ENCODE data around the gene CD63. TPM values are rescaled to one million over a fixed set of nuclear protein-coding genes. Genes with fewer than 3 reads are reported as not detected.

Gene CD63
- total RNA-seq, 1 experiment from 2014 or later = 409 TPM

GRCh38 chr12:55743406-55744339 lies 14.9 kb upstream of the CD63 start:
- TF ChIP-seq AR (CRISPR knock-in tag; IDR thresholded peaks at IDR 0.05) (no peak), USF1 (CRISPR knock-in tag; IDR thresholded peaks at IDR 0.05) (peak; percentile 23; the same call in 1 of the 2 replicates), EMX1 (CRISPR knock-in tag; IDR thresholded peaks at IDR 0.05) (no peak), NFE2L1 (CRISPR knock-in tag; IDR thresholded peaks at IDR 0.05) (no peak), TEAD1 (CRISPR knock-in tag; IDR thresholded peaks at IDR 0.05) (0 out of 2 replicates have a peak, but pooled peaks have one; percentile 28), TCF7 (CRISPR knock-in tag; IDR thresholded peaks at IDR 0.05; ENCODE audit: low read depth) (no peak), ZNF263 (CRISPR knock-in tag; IDR thresholded peaks at IDR 0.05; ENCODE audit: low read depth) (0 out of 2 replicates have a peak, but pooled peaks have one; percentile 38), KAT7 (CRISPR knock-in tag; IDR thresholded peaks at IDR 0.05; ENCODE audit: borderline replicate concordance) (peak; percentile 40; the same call in 1 of the 2 replicates), SMAD3 (CRISPR knock-in tag; IDR thresholded peaks at IDR 0.05; ENCODE audit: borderline replicate concordance) (no peak), ELF4 (CRISPR knock-in tag; IDR thresholded peaks at IDR 0.05; ENCODE audit: low read depth) (no peak), GABPB1 (CRISPR knock-in tag; IDR thresholded peaks at IDR 0.05) (no peak), ZMAT4 (CRISPR knock-in tag; IDR thresholded peaks at IDR 0.05) (no peak), GTF2I (CRISPR knock-in tag; conservative IDR thresholded peaks at IDR 0.05) (0 out of 2 replicates have a peak, but pooled peaks have one; percentile 5), TP53 (CRISPR knock-in tag; IDR thresholded peaks at IDR 0.05) (no peak)
- CTCF ChIA-PET = interaction anchor here (0.9 to 3.4 kb wide), 10 partner anchors 8 to 230 kb away, joined by 3 to 24 read pairs (median 4); partner anchors contain the start of genes CD63, ORMDL2, RAB5B and SARNP

GRCh38 chr12:55742719-55743405 lies 14.1 kb upstream of the CD63 start, which contains the start of gene GDF11:
TSS of gene GDF11 (plus strand) at chr12:55743122. CDS start at chr12:55743317, 195 bp downstream.
- H3K27ac Mint-ChIP-seq = peak within 1 kb of the TSS; percentile 82
- TF ChIP-seq E2F5 (CRISPR knock-in tag; IDR thresholded peaks at IDR 0.05) = no peak
- no peak for TF ChIP-seq ZNF512 (CRISPR knock-in tag; IDR thresholded peaks at IDR 0.05; ENCODE audit: borderline replicate concordance)
- no peak for TF ChIP-seq GTF2I (CRISPR knock-in tag; conservative IDR thresholded peaks at IDR 0.05)
- TF ChIP-seq USF2 (CRISPR knock-in tag; IDR thresholded peaks at IDR 0.05) = no peak
- TF ChIP-seq FOXK1 (CRISPR knock-in tag; IDR thresholded peaks at IDR 0.05) = no peak
- TF ChIP-seq ZNF425 (CRISPR knock-in tag; conservative IDR thresholded peaks at IDR 0.05) = no peak
- no peak for TF ChIP-seq SOX15 (CRISPR knock-in tag; IDR thresholded peaks at IDR 0.05)
- TF ChIP-seq CBFB (CRISPR knock-in tag; IDR thresholded peaks at IDR 0.05; ENCODE audit: low read depth) = no peak
- TF ChIP-seq MXD4 (CRISPR knock-in tag; IDR thresholded peaks at IDR 0.05; ENCODE audit: borderline replicate concordance) = no peak

More at GRCh38 chr12:55743406-55744339, 14.9 kb upstream of the CD63 start:
- DNase-seq (ENCODE audit: low spot score) (peak; percentile 67), ATAC-seq (peak; percentile 7)
- peak overlapping the region; percentile 69 for H3K27ac Mint-ChIP-seq
- no peaks in the 10 kb centered on the region for H3K9me3 Mint-ChIP-seq
- H3K27me3 Mint-ChIP-seq (ENCODE audit: low read depth) = peaks cover 2% of the 10 kb centered on the region; the same call in 1 of the 2 replicates
- peaks cover 15% of the 10 kb centered on the region for H3K36me3 Mint-ChIP-seq
- peaks cover 51% of the 10 kb centered on the region for H3K4me1 Mint-ChIP-seq
- peak overlapping the region; percentile 97 for H3K4me3 Mint-ChIP-seq
- POLR2A ChIA-PET = interaction anchor here (0.9 to 4.0 kb wide), 6 partner anchors 9 to 137 kb away, joined by 3 to 19 read pairs (median 5); partner anchors contain the start of genes CD63, DNAJC14, ORMDL2 and SARNP

More at GRCh38 chr12:55742719-55743405, 14.1 kb upstream of the CD63 start, which contains the start of gene GDF11:
- DNase-seq (ENCODE audit: low spot score) (peak; percentile 79), ATAC-seq (peak; percentile 24)
- POLR2A ChIA-PET = interaction anchor here (0.6 to 4.0 kb wide), 7 partner anchors 13 to 87 kb away, joined by 3 to 19 read pairs (median 6); partner anchors contain the start of genes CD63, DNAJC14, ORMDL2 and SARNP
- no peaks in the 10 kb centered on the region for H3K9me3 Mint-ChIP-seq
- peaks cover 2% of the 10 kb centered on the region; the same call in 1 of the 2 replicates for H3K27me3 Mint-ChIP-seq (ENCODE audit: low read depth)
- H3K36me3 Mint-ChIP-seq = peaks cover 6% of the 10 kb centered on the region
- CTCF ChIA-PET = interaction anchor here (1.1 to 3.4 kb wide), 7 partner anchors 11 to 88 kb away, joined by 4 to 24 read pairs (median 5); partner anchors contain the start of genes CD63, ORMDL2 and SARNP
- H3K4me1 Mint-ChIP-seq = peaks cover 46% of the 10 kb centered on the region
- H3K4me3 Mint-ChIP-seq = peak within 1 kb of the TSS; percentile 97

Measured in WTC11 (cell line).